Heart left ventricle (tissue), 16 donors: ENCODE results near the gene MGAT4A. TPM values are rescaled to one million over a fixed set of nuclear protein-coding genes. Genes with fewer than 3 reads are reported as not detected.

Experiments used
- ATAC-seq, 4 donors: fragments of 200-7000 bp; cut with Tn5 transposase; one replicate each; pipeline ENCODE4 v1.9.1; 2020 to 2022; ENCODE audit warnings: moderate library complexity in 4 of 4, mild to moderate bottlenecking in 3 of 4, moderate number of reproducible peaks in 1 of 4
- DNase-seq, 5 donors: peaks; one replicate each; pipeline ENCODE4 v3.0.0-alpha.2; 2020
- H3K27ac ChIP-seq, 12 donors: fragments of 200-600 bp; sonication (generic) in 4 of 12; one replicate each; pipeline versions ENCODE4 v1.5.0 to v1.8.0; 2016 to 2022; ENCODE audit warnings: mild to moderate bottlenecking in 2 of 12
- H3K27me3 ChIP-seq, 9 donors: fragments of 200-600 bp; sonication (generic) in 2 of 9; one replicate each; pipeline versions ENCODE4 v1.5.1 to v1.8.0; 2016 to 2022; ENCODE audit warnings: mild to moderate bottlenecking in 3 of 9
- H3K36me3 ChIP-seq, 9 donors: fragments of 200-600 bp; sonication (generic) in 2 of 9; one replicate each; pipeline versions ENCODE4 v1.5.0 to v1.8.0; 2018 to 2022; ENCODE audit warnings: mild to moderate bottlenecking in 2 of 9
- H3K4me1 ChIP-seq, 12 donors: fragments of 200-600 bp; sonication (generic) in 4 of 12; one replicate each; pipeline versions ENCODE4 v1.5.0 to v1.8.0; 2016 to 2022; ENCODE audit warnings: mild to moderate bottlenecking in 3 of 12
- H3K4me3 ChIP-seq, 12 donors: fragments of 200-600 bp; sonication (generic) in 4 of 12; one replicate each; pipeline versions ENCODE4 v1.5.0 to v1.8.0; 2017 to 2022; ENCODE audit warnings: mild to moderate bottlenecking in 9 of 12, moderate library complexity in 4 of 12
- H3K9me3 ChIP-seq, 12 donors: fragments of 200-600 bp; sonication (generic) in 4 of 12; one replicate each; pipeline versions ENCODE4 v1.5.0 to v1.8.0; 2016 to 2022; ENCODE audit warnings: mild to moderate bottlenecking in 1 of 12
- POLR2A ChIP-seq, 2 donors: fragments of 450-650 bp; IDR thresholded peaks; one replicate each; pipeline ENCODE4 v1.6.1; 2017; ENCODE audit warnings: antibody characterized with exemption in 2 of 2, mild to moderate bottlenecking in 2 of 2, moderate library complexity in 2 of 2
- whole genome bisulfite sequencing, 4 donors: extraction: QIAGEN DNeasy Blood & Tissue Kit in 2 of 4; methylation state at CpG; one replicate each; pipeline versions ENCODE4 v1.1.5 to v1.1.7; 2013 to 2018; 5-methylcytosine and 5-hydroxymethylcytosine counted together
- intact Hi-C, 10 donors: fragments of 100-400 bp; cut with DNase I; formaldehyde crosslinking; loops; one replicate each; pipeline versions ENCODE4 v1.11.1 to v1.14.2; 2022
- polyA plus RNA-seq, 2 donors: library from polyadenylated mRNA; stranded (reverse); fragments of 200-250 nt; gene quantifications; one replicate each; pipeline ENCODE4 v1.2.3, GENCODE V29; 2013
- total RNA-seq, 9 donors: library from RNA; depleted of rRNA in 2 of 9; stranded (reverse); fragments of >200 nt in 2 of 9; fragmentation: NEBNext Ultra II Directional in 3 of 9; extraction: Animal tissue kit (Norgen Biotek cat#: 25700) in 3 of 9; gene quantifications; one replicate each; pipeline versions ENCODE4 v1.1.0 to v1.2.4, GENCODE V29; 2016 to 2023
- TF ChIP-seq, protein P1 (sequence below), 12 donors: fragments of 200-600 bp; sonication (generic) in 4 of 12; IDR thresholded peaks; one replicate each; pipeline versions ENCODE4 v1.5.0 to v1.8.0; 2018 to 2022; ENCODE audit warnings: antibody characterized with exemption in 12 of 12, mild to moderate bottlenecking in 5 of 12
- donor health status: ischemic (EF 13 %, LVEDD 7.1; RV severe dilation, severe dysfunction).
- donor health status: healthy with polysubstance abuse.
- donor health status: DM: no; HTN: yes; CAD: no.
- donor health status: DM: no; HTN: no; CAD: no.
- donor health status: ischemic (EF 25% LVEDD 6.9; RV normal size, moderate dysfunction).
- donor health status: ischemic (EF 25% LVEDD 5.7; RV mildly dilated, moderate dysfunction).
- donor health status: healthy.
- donor health status: DM: yes; HTN: yes; CAD: no.
- donor health status: ischemic (EF 35%, LVEDD 5.7; RV mildly dilated, moderate dysfunction).
- donor health status: nonischemic (EF 11% LVEDD 7.7; RV severe dilation, severe dysfunction).
- donor health status: DM: yes; HTN: yes; CAD: no.
- donor health status: PGD.
- donor health status: ischemic (EF 29% LVEDD 5.4; RV normal size, mild dysfunction).
- donor health status: nonischemic (EF 23%, LVEDD 6.1; RV moderate dilation, normal function).

Gene MGAT4A
- total and polyA plus RNA-seq, 11 donors = 4.2 to 45.0 (median 17.7) TPM

- intact Hi-C loops = loop anchor here in 3 of 10 donors (5.0 to 10.0 kb wide), 3 partner anchors 45 to 95 kb away; no protein-coding TSS in a partner anchor
- no peak for TF ChIP-seq POLR2A (IDR thresholded peaks at IDR 0.05)
- TF ChIP-seq, protein P1, sequence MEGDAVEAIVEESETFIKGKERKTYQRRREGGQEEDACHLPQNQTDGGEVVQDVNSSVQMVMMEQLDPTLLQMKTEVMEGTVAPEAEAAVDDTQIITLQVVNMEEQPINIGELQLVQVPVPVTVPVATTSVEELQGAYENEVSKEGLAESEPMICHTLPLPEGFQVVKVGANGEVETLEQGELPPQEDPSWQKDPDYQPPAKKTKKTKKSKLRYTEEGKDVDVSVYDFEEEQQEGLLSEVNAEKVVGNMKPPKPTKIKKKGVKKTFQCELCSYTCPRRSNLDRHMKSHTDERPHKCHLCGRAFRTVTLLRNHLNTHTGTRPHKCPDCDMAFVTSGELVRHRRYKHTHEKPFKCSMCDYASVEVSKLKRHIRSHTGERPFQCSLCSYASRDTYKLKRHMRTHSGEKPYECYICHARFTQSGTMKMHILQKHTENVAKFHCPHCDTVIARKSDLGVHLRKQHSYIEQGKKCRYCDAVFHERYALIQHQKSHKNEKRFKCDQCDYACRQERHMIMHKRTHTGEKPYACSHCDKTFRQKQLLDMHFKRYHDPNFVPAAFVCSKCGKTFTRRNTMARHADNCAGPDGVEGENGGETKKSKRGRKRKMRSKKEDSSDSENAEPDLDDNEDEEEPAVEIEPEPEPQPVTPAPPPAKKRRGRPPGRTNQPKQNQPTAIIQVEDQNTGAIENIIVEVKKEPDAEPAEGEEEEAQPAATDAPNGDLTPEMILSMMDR (IDR thresholded peaks at IDR 0.05) = no peak
- Histone ChIP-seq H3K36me3 (peaks cover 0 to 33% (median 0%) of the 10 kb centered on the region in 9 donors), H3K27me3 (no peaks in the 10 kb centered on the region), H3K9me3 (no peaks in the 10 kb centered on the region), H3K4me3 (peak overlapping the region in 3 of 12 donors; percentile 1 to 78 (median 9)), H3K27ac (peak overlapping the region in 11 of 12 donors; percentile 2 to 88 (median 50)), H3K4me1 (peaks cover 6 to 83% (median 43%) of the 10 kb centered on the region in 12 donors)
- DNase-seq (peak in 4 of 5 donors; percentile 27 to 45 (median 35)), ATAC-seq (no peak)
- WGBS, 4 donors = 38 to 46% (median 44%) methylated on average over 5 of the region's 5 CpGs
Measured at GRCh38 chr2:98727369-98728087, 3.4 kb downstream of the MGAT4A start.

- 43 to 53% (median 49%) methylated on average over 2 of the region's 2 CpGs for WGBS, 4 donors
- intact Hi-C loops = loop anchor here in 3 of 10 donors (5.0 to 10.0 kb wide), 3 partner anchors 45 to 95 kb away; no protein-coding TSS in a partner anchor
Measured at GRCh38 chr2:98726735-98727368, 4.1 kb downstream of the MGAT4A start.

DNA sequence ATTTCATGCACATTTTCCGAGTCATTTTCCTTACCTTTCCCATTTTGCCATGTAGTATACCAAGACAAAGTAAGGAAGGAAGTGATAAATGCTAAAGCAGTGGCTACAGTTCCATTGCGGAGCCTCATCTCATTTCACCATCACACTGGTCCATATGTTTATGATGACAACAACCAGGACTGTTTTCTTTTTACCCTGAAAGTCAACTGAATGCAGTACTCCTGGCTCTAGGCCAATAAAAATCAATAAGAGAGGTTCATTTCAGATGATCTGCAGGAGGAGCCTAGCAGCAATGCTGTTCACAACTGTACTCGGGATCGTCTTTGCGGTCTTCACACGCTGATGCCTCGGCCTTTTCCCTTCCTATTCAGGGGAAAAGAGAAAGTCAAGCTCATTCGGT, 4.7 kb downstream of the MGAT4A start:
- no peak for TF ChIP-seq POLR2A (IDR thresholded peaks at IDR 0.05)
- TF ChIP-seq, protein P1 (IDR thresholded peaks at IDR 0.05) = no peak
- intact Hi-C loops = loop anchor here in 3 of 10 donors (5.0 to 10.0 kb wide), 3 partner anchors 44 to 96 kb away; no protein-coding TSS in a partner anchor
- Histone ChIP-seq H3K4me1 (peaks cover 6 to 77% (median 37%) of the 10 kb centered on the region in 12 donors), H3K36me3 (peaks cover 0 to 44% (median 0%) of the 10 kb centered on the region in 9 donors), H3K4me3 (peak overlapping the region in 6 of 12 donors; percentile 2 to 26 (median 14)), H3K27ac (peak overlapping the region in 8 of 12 donors; percentile 1 to 86 (median 30)), H3K27me3 (no peaks in the 10 kb centered on the region), H3K9me3 (peaks cover 0 to 9% (median 0%) of the 10 kb centered on the region in 12 donors)
- DNase-seq (no peak), ATAC-seq (no peak)
- WGBS, 4 donors = 63 to 82% (median 69%) methylated on average over 8 of the region's 8 CpGs

More at GRCh38 chr2:98726735-98727368, 4.1 kb downstream of the MGAT4A start:
- no peak for TF ChIP-seq POLR2A (IDR thresholded peaks at IDR 0.05)
- H3K4me3 ChIP-seq = peak overlapping the region in 2 of 12 donors; percentile 2 to 20
- peaks cover 6 to 79% (median 39%) of the 10 kb centered on the region in 12 donors for H3K4me1 ChIP-seq
- DNase-seq (no peak), ATAC-seq (no peak)
- peaks cover 0 to 39% (median 0%) of the 10 kb centered on the region in 9 donors for H3K36me3 ChIP-seq
- H3K27ac ChIP-seq = peak overlapping the region in 8 of 12 donors; percentile 3 to 86 (median 46)
- peaks cover 0 to 5% (median 0%) of the 10 kb centered on the region in 12 donors for H3K9me3 ChIP-seq
- no peaks in the 10 kb centered on the region for H3K27me3 ChIP-seq

DNA sequence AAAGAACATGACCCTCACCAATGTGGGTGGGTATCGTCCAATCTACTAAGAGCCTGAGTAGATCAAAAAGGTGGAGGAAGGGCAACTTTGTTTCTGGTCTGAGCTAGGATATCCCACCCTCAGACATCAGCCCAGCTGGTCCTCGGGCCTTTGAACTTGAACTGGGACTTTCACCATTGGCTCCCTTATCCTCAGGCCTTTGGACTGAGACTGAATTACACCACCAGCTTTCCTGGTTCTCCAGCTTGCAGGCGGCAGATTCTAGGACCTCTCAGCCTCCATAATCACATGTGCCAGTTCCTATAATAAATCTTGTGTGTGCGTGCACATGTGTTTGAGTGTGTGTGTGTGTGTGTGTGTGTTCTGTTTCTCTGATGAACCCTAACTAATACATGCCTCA, 10.6 kb downstream of the MGAT4A start:
- WGBS, 4 donors = 88 to 97% (median 95%) methylated on average over 4 of the region's 4 CpGs
- intact Hi-C loops = loop anchor here in 1 of 10 donors (10.0 kb wide), 1 partner anchor 65 kb away; no protein-coding TSS in a partner anchor

More for the DNA sequence above, 10.6 kb downstream of the MGAT4A start:
- ATAC-seq (no peak), DNase-seq (no peak)
- no peaks in the 10 kb centered on the region for H3K27me3 ChIP-seq
- no peak overlapping the region for H3K27ac ChIP-seq
- peaks cover 0 to 57% (median 8%) of the 10 kb centered on the region in 12 donors for H3K4me1 ChIP-seq
- H3K4me3 ChIP-seq = no peak overlapping the region
- peaks cover 0 to 25% (median 0%) of the 10 kb centered on the region in 12 donors for H3K9me3 ChIP-seq
- TF ChIP-seq, protein P1 (IDR thresholded peaks at IDR 0.05) = no peak
- H3K36me3 ChIP-seq = peaks cover 0 to 67% (median 4%) of the 10 kb centered on the region in 9 donors
